Measurements from ENCODE around the gene TENM4. TPM values are rescaled to one million over a fixed set of nuclear protein-coding genes. Genes with fewer than 3 reads are reported as not detected.
"Not testable (repeated sequence)": the region's sequence is repeated elsewhere in the genome, so short reads cannot be mapped to it uniquely, and the experiment has no call there.

The TENM4 gene
- total RNA-seq, 2 donors from 2014 or later: 68.2 to 130 TPM

- peaks cover 75% of the 10 kb centered on the region for H3K36me3 Mint-ChIP-seq (ENCODE audit: low read depth)
- no peak overlapping the region for H3K27ac Mint-ChIP-seq
- no peak overlapping the region for H3K9ac ChIP-seq (ENCODE audit: extremely low read depth, low read length, poor library complexity, severe bottlenecking)
- H3K4me1 ChIP-seq (ENCODE audit: control insufficient read depth, insufficient read depth, low read length): no peaks in the 10 kb centered on the region
- no peak overlapping the region for H3K4me3 Mint-ChIP-seq
- peaks cover 9% of the 10 kb centered on the region for H3K36me3 ChIP-seq (ENCODE audit: control insufficient read depth, insufficient read depth, low read length)
- peaks cover 19% of the 10 kb centered on the region for H3K9me3 Mint-ChIP-seq
- H3K27ac ChIP-seq (ENCODE audit: low read depth, low read length): no peak overlapping the region
- no peak overlapping the region for H3K4me3 ChIP-seq (ENCODE audit: low read length)
- H3K9me3 ChIP-seq (ENCODE audit: control insufficient read depth, low read length): peaks cover 9% of the 10 kb centered on the region
- no peaks in the 10 kb centered on the region for H3K27me3 Mint-ChIP-seq (ENCODE audit: insufficient read depth)
- no peak for DNase-seq
- WGBS, 2 experiments (ENCODE audit: insufficient coverage in 1 of 2, insufficient read length in 1 of 2): 94 to 96% methylated on average over 2 to 3 of the region's 3 CpGs
- no peaks in the 10 kb centered on the region for H3K4me1 Mint-ChIP-seq
- TF ChIP-seq CTCF (conservative IDR thresholded peaks at IDR 0.05): no peak
- no peaks in the 10 kb centered on the region for H3K27me3 ChIP-seq (ENCODE audit: control insufficient read depth, insufficient read depth, low read length, poor library complexity, severe bottlenecking)
These were observed 554.2 kb downstream of the TENM4 start for GRCh38 chr11:78886616-78887015.

GRCh38 chr11:78884761-78885160 is 556.1 kb downstream of the TENM4 start:
- Histone ChIP-seq H3K36me3 (ENCODE audit: control insufficient read depth, insufficient read depth, low read length) (peaks cover 21% of the 10 kb centered on the region), H3K9ac (ENCODE audit: extremely low read depth, low read length, poor library complexity, severe bottlenecking) (no peak overlapping the region), H3K4me3 (ENCODE audit: low read length) (no peak overlapping the region), H3K9me3 (ENCODE audit: control insufficient read depth, low read length) (peaks cover 27% of the 10 kb centered on the region), H3K27me3 (ENCODE audit: control insufficient read depth, insufficient read depth, low read length, poor library complexity, severe bottlenecking) (no peaks in the 10 kb centered on the region), H3K27ac (ENCODE audit: low read depth, low read length) (no peak overlapping the region), H3K4me1 (ENCODE audit: control insufficient read depth, insufficient read depth, low read length) (no peaks in the 10 kb centered on the region)
- TF ChIP-seq CTCF (conservative IDR thresholded peaks at IDR 0.05): no peak
- WGBS, 2 experiments (ENCODE audit: insufficient coverage in 1 of 2, insufficient read length in 1 of 2): 92 to 100% methylated on average over 1 to 4 of the region's 4 CpGs
- Mint-ChIP-seq H3K27ac (no peak overlapping the region), H3K9me3 (peaks cover 37% of the 10 kb centered on the region), H3K36me3 (ENCODE audit: low read depth) (peaks cover 83% of the 10 kb centered on the region), H3K4me3 (no peak overlapping the region), H3K4me1 (no peaks in the 10 kb centered on the region), H3K27me3 (ENCODE audit: insufficient read depth) (no peaks in the 10 kb centered on the region)
- no peak for DNase-seq

GRCh38 chr11:78883506-78883905 is 557.3 kb downstream of the TENM4 start:
- Histone ChIP-seq H3K36me3 (ENCODE audit: control insufficient read depth, insufficient read depth, low read length) (peaks cover 21% of the 10 kb centered on the region), H3K9me3 (ENCODE audit: control insufficient read depth, low read length) (peaks cover 36% of the 10 kb centered on the region), H3K4me3 (ENCODE audit: low read length) (no peak overlapping the region), H3K27ac (ENCODE audit: low read depth, low read length) (no peak overlapping the region), H3K27me3 (ENCODE audit: control insufficient read depth, insufficient read depth, low read length, poor library complexity, severe bottlenecking) (no peaks in the 10 kb centered on the region), H3K9ac (ENCODE audit: extremely low read depth, low read length, poor library complexity, severe bottlenecking) (no peak overlapping the region), H3K4me1 (ENCODE audit: control insufficient read depth, insufficient read depth, low read length) (no peaks in the 10 kb centered on the region)
- 96 to 98% methylated on average over 4 to 5 of the region's 5 CpGs for WGBS, 2 experiments (ENCODE audit: insufficient coverage in 1 of 2, insufficient read length in 1 of 2)
- no peaks in the 10 kb centered on the region for H3K27me3 Mint-ChIP-seq (ENCODE audit: insufficient read depth)
- peaks cover 46% of the 10 kb centered on the region for H3K9me3 Mint-ChIP-seq
- no peaks in the 10 kb centered on the region for H3K4me1 Mint-ChIP-seq
- TF ChIP-seq CTCF (conservative IDR thresholded peaks at IDR 0.05): no peak
- no peak overlapping the region for H3K27ac Mint-ChIP-seq
- DNase-seq: no peak
- H3K36me3 Mint-ChIP-seq (ENCODE audit: low read depth): peaks cover 78% of the 10 kb centered on the region
- H3K4me3 Mint-ChIP-seq: no peak overlapping the region

- H3K9ac ChIP-seq (ENCODE audit: extremely low read depth, low read length, poor library complexity, severe bottlenecking); H3K27ac Mint-ChIP-seq; H3K4me3 ChIP-seq (ENCODE audit: low read length); H3K27me3 Mint-ChIP-seq (ENCODE audit: insufficient read depth); DNase-seq; H3K27me3 ChIP-seq (ENCODE audit: control insufficient read depth, insufficient read depth, low read length, poor library complexity, severe bottlenecking); H3K27ac ChIP-seq (ENCODE audit: low read depth, low read length); H3K4me1 ChIP-seq (ENCODE audit: control insufficient read depth, insufficient read depth, low read length); H3K4me1 Mint-ChIP-seq; H3K4me3 Mint-ChIP-seq: not testable (repeated sequence)
- 90 to 94% methylated on average over 12 to 54 of the region's 54 CpGs for WGBS, 2 experiments (ENCODE audit: insufficient coverage in 1 of 2, insufficient read length in 1 of 2)
- Mint-ChIP-seq H3K9me3 (peaks cover 58% of the 10 kb centered on the region), H3K36me3 (ENCODE audit: low read depth) (peaks cover 82% of the 10 kb centered on the region)
- H3K36me3 ChIP-seq (ENCODE audit: control insufficient read depth, insufficient read depth, low read length): peaks cover 21% of the 10 kb centered on the region
- H3K9me3 ChIP-seq (ENCODE audit: control insufficient read depth, low read length): peaks cover 43% of the 10 kb centered on the region
These were observed 561.5 kb downstream of the TENM4 start for GRCh38 chr11:78879094-78879980.

All from endodermal cell (in vitro differentiated cells).